AG10803 (cell line): ENCODE measurements around the gene MED8.
A peak's percentile ranks its signal among the peaks of the same experiment; 100 is the strongest.

Experiments
- DNase-seq: peaks from one replicate; pipeline ENCODE4 v3.0.0; 2010; ENCODE audit warnings: low read depth
- H3K4me3 ChIP-seq: 2 replicates; pipeline ENCODE4 v1.5.1; 2011; ENCODE audit warnings: mild to moderate bottlenecking, low read length, control low read depth
- TF ChIP-seq, protein P1 (sequence below): conservative IDR thresholded peaks from 2 replicates; pipeline ENCODE4 v1.5.1; 2011; ENCODE audit warnings: mild to moderate bottlenecking, low read length, control low read depth, inconsistent platforms

MED8 gene

DNA sequence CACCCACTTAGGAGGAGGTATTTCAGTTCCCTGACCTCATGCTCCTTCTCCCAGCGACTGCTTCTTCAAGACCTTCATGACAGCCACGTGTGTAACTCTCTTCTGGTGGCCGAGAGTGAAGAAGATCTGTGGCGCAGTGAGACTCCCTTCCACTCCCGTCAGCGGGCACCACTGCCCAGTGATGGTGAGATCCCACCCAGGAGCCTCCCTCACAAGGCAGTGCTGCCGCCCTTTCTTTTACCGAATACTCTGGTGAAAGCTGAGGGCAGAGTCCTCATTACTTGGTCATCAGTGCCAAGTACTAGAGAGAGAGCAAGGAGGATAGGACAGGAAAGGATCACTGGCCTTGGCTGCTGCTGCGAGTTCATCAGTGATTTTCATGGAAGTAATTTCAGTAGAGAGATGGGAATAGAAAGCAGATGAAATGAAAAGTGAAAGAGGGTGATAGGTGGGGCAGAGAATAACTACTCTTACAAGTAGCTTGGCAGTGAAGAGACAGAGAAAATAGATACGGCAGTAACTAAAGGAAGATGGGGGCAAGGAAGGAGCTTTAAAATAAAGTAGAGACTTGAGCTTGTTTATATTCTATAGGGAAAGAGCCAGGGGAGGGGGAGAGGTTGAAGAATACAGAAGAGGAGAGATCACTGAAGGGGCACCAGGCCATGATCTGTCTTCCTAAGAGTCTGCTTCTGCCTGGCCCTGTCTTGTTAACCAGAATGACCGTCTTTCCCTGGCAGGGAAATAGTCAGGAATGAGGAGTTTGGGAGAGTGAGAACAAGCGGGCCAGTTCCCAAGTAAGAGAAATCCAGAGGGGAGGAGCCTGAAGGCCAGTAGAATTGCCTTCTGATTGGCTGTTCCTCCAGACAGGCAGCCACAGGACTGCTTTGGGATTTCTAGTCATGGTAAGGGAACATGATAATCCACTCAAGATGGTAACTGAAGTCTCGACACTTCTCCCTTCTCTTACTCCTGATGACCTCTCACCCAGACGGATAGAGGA lies 45.8 kb upstream of the MED8 start:
- DNase-seq, result peak; percentile 86
- no peak overlapping the region for H3K4me3 ChIP-seq
- TF ChIP-seq, protein P1, sequence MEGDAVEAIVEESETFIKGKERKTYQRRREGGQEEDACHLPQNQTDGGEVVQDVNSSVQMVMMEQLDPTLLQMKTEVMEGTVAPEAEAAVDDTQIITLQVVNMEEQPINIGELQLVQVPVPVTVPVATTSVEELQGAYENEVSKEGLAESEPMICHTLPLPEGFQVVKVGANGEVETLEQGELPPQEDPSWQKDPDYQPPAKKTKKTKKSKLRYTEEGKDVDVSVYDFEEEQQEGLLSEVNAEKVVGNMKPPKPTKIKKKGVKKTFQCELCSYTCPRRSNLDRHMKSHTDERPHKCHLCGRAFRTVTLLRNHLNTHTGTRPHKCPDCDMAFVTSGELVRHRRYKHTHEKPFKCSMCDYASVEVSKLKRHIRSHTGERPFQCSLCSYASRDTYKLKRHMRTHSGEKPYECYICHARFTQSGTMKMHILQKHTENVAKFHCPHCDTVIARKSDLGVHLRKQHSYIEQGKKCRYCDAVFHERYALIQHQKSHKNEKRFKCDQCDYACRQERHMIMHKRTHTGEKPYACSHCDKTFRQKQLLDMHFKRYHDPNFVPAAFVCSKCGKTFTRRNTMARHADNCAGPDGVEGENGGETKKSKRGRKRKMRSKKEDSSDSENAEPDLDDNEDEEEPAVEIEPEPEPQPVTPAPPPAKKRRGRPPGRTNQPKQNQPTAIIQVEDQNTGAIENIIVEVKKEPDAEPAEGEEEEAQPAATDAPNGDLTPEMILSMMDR, result no peak

DNA sequence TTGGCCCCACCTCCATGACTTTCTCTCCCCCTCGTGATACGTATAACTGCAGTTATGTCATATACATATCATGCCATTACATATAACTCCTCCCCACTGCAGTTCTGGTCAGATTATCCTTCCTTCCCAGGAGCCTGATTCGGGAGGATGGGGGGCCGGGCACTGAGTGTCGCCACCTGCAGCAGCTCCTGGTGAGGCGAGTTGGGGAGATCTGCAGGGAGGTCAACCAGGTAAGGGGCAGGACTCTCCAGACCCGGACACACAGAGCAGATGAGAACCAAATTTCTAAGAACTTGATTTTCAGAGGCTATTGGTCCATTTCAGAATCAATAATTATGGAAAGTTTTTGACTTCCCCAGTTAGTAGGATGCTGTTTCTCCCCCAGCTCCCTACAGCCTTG lies 44.7 kb upstream of the MED8 start:
- DNase-seq, result no peak
- TF ChIP-seq, protein P1, result no peak
- no peak overlapping the region for H3K4me3 ChIP-seq

DNA sequence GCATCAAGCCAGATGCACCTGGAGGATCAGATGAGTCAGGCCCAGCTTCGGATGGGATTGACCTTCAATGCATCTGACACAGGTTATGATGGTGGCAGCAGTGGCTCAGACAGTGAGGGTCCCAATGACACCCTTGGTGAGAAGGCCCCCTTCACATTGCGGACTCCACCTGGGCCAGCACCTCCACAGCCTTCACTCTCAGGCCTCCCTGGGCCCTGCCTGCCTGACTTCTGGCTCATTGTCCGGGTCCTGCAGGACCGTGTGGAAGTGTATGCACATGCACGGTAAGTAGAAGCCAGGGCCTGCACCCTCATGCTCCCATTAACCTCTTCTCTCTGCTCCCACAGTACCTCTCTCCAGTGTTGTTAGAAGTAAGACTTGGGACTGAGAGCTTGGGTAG lies 43.3 kb upstream of the MED8 start:
- no peak overlapping the region for H3K4me3 ChIP-seq
- DNase-seq, result no peak
- TF ChIP-seq, protein P1, result no peak

DNA sequence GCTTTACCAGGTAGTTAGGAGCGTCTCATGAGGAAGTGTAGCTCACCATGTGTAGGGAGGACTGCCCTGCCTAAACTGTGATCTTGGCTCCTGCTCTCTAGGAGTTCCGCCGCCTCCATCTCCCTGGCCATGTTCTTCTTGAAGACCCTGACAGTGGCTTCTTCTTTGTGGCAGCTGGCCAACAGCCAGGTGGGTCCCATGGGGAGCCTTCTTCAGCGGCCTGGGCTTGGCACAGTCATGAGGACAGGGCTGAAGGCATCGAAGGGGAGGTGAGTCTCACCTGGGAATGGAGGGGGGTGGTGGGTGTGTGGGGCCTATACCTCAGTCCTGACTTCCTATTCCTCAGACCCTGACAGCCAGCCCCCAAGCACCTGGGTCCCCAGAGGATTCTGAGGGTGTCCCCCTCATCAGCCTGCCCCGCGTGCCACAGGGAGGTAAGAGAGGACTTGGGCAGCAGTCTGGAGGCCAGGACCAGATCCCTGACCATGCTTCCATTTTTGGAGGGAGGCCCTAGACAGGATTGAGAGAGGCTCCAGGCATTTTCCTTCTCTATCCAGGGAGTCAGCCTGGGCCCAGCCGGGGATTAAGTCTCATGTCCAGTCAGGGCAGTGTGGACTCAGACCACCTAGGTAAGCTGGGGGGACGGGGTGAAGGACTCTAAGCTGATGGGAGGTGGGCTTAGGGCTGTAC lies 42.7 kb upstream of the MED8 start:
- TF ChIP-seq, protein P1, result no peak
- no peak for DNase-seq
- H3K4me3 ChIP-seq, result no peak overlapping the region

DNA sequence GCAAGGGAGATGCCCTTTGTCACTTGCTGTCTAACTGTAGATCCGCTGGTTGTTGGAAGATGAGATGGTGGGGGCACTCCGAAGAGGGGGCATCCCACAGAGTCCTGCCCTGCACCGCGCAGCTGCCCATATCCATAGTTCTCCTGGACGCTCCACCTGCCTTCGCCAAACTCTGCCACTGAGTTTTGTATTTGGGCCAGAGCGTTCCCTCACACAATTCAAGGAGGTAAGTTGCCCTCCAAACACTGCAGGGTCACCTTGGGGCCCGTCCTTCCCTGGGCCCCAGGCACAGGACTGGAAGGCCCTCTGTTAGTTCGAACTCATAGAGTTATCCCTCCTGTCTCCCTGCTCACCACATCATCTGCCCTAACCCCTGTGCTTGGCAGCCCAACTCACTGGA lies 42.1 kb upstream of the MED8 start:
- H3K4me3 ChIP-seq, result no peak overlapping the region
- no peak for DNase-seq
- TF ChIP-seq, protein P1, result no peak

DNA sequence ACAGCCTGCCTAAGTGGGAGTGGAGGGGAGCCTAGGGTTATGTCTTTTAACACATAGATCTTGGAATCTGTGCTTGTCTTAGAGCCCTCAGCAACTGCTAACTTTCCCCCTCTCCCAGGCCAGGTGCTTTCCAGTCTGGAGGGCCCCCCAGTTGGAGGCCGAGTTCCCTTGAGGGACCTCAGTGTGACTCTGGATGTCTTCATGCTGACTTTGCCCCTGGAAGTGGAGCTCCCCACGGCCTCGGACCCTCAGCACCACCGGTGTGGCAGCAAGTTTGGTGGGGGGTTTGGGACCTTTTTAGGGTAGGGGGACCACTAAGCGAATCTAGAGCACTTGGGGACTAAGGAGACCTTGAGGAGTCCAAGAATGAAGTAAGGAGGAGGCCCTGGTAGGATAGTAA lies 41.2 kb upstream of the MED8 start:
- no peak for DNase-seq
- TF ChIP-seq, protein P1, result no peak

DNA sequence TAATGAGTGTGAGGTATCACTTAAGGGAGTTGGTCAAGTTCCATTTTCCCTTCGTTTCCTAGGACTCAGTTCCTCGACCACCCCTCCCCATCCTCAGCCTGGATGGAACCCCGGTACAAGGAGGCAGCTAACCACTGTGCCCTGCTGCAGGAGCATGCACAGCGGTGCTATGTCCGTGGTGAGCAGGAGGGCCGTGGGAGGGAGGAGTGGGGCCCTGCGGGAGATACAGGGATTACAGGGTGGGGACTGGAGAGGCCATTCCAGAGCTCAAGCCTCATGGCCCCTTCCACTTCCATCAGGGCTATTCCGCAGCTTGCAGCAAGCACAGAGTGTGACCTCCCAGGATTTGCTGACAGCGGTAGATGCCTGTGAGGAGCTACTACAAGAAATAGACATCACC lies 38.3 kb upstream of the MED8 start:
- DNase-seq, result no peak
- no peak overlapping the region for H3K4me3 ChIP-seq
- TF ChIP-seq, protein P1, result no peak

More for the DNA sequence above, 41.2 kb upstream of the MED8 start:
- H3K4me3 ChIP-seq, result no peak overlapping the region
